K562 (cell line): ENCODE measurements around the gene PEPD.

Source experiments
- CBX2 ChIP-seq: fragments of 200-600 bp; sonication (generic); IDR thresholded peaks from one replicate; pipeline ENCODE4 v1.6.1; 2012; ENCODE audit warnings: mild to moderate bottlenecking, low read length, inconsistent platforms; ENCODE audit not compliant: insufficient read depth, poor library complexity, severe bottlenecking
- GTF2F1 ChIP-seq: IDR thresholded peaks from 2 replicates; pipeline ENCODE4 v1.6.1; 2011; ENCODE audit warnings: low read depth, low read length, improper control_type of control experiment
- SAP30 ChIP-seq: fragments of 200-600 bp; sonication (generic); IDR thresholded peaks from 2 replicates; pipeline ENCODE4 v1.6.1; 2012; ENCODE audit warnings: borderline replicate concordance, low read depth, mild to moderate bottlenecking, moderate library complexity, low read length, control low read depth, inconsistent platforms; ENCODE audit not compliant: insufficient read depth, poor library complexity, severe bottlenecking
- TF ChIP-seq, protein P1 (sequence below), 3 experiments: IDR thresholded peaks in 2 of 3; conservative IDR thresholded peaks in 1 of 3; 2 replicates each; pipeline ENCODE4 v1.5.1; 2011 to 2012; ENCODE audit warnings: low read length in 3 of 3, mild to moderate bottlenecking in 3 of 3, control low read depth in 2 of 3, improper control_type of control experiment in 1 of 3, inconsistent platforms in 1 of 3, low read depth in 1 of 3, mixed read lengths in 1 of 3, moderate library complexity in 1 of 3; ENCODE audit not compliant: insufficient read depth in 2 of 3
- TF ChIP-seq, protein P2 (sequence below): sonication (generic); formaldehyde crosslinking; IDR thresholded peaks from 2 replicates; pipeline ENCODE4 v1.8.0; 2022; ENCODE audit warnings: mild to moderate bottlenecking, low read depth, missing genetic modification reagents
- TF ChIP-seq, protein P3 (sequence below): fragments of 450-650 bp; formaldehyde crosslinking; IDR thresholded peaks from 2 replicates; pipeline ENCODE4 v1.4.0; 2022; ENCODE audit warnings: missing genetic modification characterization

DNA sequence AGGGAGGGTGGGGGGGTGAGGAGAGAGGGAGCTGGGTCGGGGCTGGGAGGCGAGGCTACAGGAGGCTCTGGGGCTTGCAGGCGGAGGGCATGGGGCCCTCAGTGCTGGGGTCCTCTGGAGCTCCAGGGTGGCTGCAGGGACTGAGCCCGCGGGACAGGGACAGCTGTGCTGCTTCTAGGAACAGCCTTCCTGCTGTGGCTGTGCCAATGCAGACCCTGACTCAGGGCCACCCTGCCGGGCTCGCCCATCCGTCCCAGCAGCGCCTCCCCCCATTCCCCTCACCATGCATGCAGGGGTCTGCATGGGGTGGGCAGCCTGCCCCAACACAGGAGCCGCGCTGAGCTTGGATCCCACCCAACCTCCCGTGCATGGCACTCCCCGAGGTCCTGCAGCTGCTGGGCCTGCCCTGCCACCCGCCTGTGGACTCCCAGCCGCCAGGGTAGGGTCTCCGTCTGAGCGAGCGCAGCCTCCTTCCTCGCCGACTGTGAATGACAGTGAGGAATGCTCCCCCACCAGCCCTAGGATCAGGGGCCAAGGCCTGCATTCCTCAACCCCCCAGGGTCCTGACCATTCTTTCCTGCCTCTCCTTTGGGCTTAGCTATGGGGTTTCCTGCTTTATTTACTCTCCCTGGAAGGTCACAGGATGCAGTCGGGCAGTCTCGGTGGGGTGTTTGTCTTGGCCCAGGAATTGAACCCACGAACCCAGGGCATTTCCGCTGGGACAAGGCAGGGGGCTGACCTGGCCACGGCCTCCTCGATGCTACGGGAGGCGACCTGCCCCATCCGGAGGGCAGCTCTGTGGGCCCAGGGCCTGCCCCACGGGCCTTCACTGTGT lies 124.7 kb downstream of the PEPD start:
- TF ChIP-seq, protein P1, sequence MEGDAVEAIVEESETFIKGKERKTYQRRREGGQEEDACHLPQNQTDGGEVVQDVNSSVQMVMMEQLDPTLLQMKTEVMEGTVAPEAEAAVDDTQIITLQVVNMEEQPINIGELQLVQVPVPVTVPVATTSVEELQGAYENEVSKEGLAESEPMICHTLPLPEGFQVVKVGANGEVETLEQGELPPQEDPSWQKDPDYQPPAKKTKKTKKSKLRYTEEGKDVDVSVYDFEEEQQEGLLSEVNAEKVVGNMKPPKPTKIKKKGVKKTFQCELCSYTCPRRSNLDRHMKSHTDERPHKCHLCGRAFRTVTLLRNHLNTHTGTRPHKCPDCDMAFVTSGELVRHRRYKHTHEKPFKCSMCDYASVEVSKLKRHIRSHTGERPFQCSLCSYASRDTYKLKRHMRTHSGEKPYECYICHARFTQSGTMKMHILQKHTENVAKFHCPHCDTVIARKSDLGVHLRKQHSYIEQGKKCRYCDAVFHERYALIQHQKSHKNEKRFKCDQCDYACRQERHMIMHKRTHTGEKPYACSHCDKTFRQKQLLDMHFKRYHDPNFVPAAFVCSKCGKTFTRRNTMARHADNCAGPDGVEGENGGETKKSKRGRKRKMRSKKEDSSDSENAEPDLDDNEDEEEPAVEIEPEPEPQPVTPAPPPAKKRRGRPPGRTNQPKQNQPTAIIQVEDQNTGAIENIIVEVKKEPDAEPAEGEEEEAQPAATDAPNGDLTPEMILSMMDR (IDR thresholded peaks at IDR 0.05 in 2 of 3, conservative IDR thresholded peaks at IDR 0.05 in 1 of 3; ENCODE audit: insufficient read depth in 2 of 3, low read depth in 1 of 3, low read length in 3 of 3): no peak
- TF ChIP-seq SAP30: no peak
- TF ChIP-seq, protein P2, sequence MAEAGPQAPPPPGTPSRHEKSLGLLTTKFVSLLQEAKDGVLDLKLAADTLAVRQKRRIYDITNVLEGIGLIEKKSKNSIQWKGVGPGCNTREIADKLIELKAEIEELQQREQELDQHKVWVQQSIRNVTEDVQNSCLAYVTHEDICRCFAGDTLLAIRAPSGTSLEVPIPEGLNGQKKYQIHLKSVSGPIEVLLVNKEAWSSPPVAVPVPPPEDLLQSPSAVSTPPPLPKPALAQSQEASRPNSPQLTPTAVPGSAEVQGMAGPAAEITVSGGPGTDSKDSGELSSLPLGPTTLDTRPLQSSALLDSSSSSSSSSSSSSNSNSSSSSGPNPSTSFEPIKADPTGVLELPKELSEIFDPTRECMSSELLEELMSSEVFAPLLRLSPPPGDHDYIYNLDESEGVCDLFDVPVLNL: no peak
- no peak for TF ChIP-seq GTF2F1
- TF ChIP-seq, protein P3, sequence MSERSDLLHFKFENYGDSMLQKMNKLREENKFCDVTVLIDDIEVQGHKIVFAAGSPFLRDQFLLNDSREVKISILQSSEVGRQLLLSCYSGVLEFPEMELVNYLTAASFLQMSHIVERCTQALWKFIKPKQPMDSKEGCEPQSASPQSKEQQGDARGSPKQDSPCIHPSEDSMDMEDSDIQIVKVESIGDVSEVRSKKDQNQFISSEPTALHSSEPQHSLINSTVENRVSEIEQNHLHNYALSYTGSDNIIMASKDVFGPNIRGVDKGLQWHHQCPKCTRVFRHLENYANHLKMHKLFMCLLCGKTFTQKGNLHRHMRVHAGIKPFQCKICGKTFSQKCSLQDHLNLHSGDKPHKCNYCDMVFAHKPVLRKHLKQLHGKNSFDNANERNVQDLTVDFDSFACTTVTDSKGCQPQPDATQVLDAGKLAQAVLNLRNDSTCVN (CRISPR knock-in tag): no peak
- no peak for TF ChIP-seq CBX2
